ENCODE data around the gene GALNS. TPM values are rescaled to one million over a fixed set of nuclear protein-coding genes. Genes with fewer than 3 reads are reported as not detected.

GALNS gene, protein sequence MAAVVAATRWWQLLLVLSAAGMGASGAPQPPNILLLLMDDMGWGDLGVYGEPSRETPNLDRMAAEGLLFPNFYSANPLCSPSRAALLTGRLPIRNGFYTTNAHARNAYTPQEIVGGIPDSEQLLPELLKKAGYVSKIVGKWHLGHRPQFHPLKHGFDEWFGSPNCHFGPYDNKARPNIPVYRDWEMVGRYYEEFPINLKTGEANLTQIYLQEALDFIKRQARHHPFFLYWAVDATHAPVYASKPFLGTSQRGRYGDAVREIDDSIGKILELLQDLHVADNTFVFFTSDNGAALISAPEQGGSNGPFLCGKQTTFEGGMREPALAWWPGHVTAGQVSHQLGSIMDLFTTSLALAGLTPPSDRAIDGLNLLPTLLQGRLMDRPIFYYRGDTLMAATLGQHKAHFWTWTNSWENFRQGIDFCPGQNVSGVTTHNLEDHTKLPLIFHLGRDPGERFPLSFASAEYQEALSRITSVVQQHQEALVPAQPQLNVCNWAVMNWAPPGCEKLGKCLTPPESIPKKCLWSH
- total RNA-seq (2022; extraction: Qiagen RNA extraction; ENCODE audit: low read depth): 32.1 to 50.6 TPM (median 46.1 TPM) in 5 replicates

GRCh38 chr16:88856828-88857727 is at the start of gene GALNS, which contains the start of gene TRAPPC2L:
Gene GALNS, minus strand, starts transcription at chr16:88856947. Its CDS starts 70 bp downstream, at chr16:88856877.
Gene TRAPPC2L, plus strand, starts transcription at chr16:88857127. Its CDS starts 24 bp downstream, at chr16:88857151.

DNA sequence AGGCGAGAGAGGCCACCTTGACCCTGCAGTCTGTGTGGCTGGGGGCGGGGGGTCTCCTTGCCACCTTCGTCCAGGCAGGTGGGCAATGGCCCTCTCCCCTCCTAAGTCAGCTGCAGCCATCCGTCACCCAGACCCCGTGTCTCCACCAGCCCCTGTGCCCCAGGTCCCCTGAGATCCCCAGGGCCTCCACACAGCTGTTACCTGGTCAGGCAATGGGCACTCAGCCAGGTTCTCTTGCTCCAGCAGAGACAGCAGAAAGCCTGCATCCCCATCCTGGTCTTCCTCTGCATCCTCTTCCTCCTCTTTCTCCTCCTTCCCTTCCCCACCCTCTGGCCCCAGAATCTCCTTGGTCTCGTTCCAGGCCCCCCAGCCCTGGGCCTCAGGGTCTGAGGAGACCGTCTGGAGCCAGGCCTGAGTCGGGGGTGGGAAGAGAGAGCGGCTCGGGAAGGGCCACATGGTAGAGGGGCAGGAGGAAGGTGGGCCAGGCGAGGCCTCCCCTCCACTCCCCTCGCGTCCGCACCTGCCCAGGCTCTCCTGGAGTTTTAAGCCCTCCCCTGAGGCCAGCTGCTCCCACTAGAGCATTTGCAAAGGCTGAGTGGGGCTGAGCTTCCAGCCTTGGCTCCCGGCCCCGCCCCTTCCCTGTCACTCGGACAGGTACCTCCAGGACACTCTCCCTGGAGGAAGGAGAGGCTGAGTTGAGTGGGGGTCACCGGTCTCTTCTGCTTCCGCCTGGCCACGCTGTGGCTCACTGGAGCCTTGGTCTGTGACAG is 9.6 kb upstream of the GALNS start, which contains the start of gene PABPN1L:
Gene PABPN1L (minus strand): TSS at position 510 of the 770 bp plus-strand sequence. CDS start 54 bp downstream, at position 456.

GRCh38 chr16:88811769-88812512 is 44.8 kb downstream of the GALNS start, which contains the start of gene APRT:
Gene APRT, minus strand, starts transcription at chr16:88811928. Its CDS starts 29 bp downstream, at chr16:88811899.

GRCh38 chr16:88803264-88803987 is 53.3 kb downstream of the GALNS start, which contains the start of gene CDT1:
Gene CDT1, plus strand, starts transcription at chr16:88803789. Its CDS starts 43 bp downstream, at chr16:88803832.

GRCh38 chr16:88785106-88785924 is 71.4 kb downstream of the GALNS start, which contains the start of gene PIEZO1:
Gene PIEZO1, minus strand, starts transcription at chr16:88785220. Its CDS starts 256 bp downstream, at chr16:88784964.

Other genes with a start within 250 kb of the GALNS start
- gene IL17C, start 218.4 kb downstream of the GALNS start, total RNA-seq (2022; extraction: Qiagen RNA extraction; ENCODE audit: low read depth): not detected in 5 replicates
- 157 to 314 TPM (median 306 TPM) in 5 replicates for gene CYBA, start 205.9 kb downstream of the GALNS start, total RNA-seq (2022; extraction: Qiagen RNA extraction; ENCODE audit: low read depth)
- gene MVD, start 193.9 kb downstream of the GALNS start, total RNA-seq (2022; extraction: Qiagen RNA extraction; ENCODE audit: low read depth): 16.3 to 26.2 TPM (median 22.6 TPM) in 5 replicates
- 0.14 to 0.15 TPM in 2 of 5 replicates, not detected in the others for gene SNAI3, start 170.4 kb downstream of the GALNS start, total RNA-seq (2022; extraction: Qiagen RNA extraction; ENCODE audit: low read depth)
- gene RNF166, start 150.5 kb downstream of the GALNS start, total RNA-seq (2022; extraction: Qiagen RNA extraction; ENCODE audit: low read depth): 8.7 to 18.9 TPM (median 17.2 TPM) in 5 replicates
- 18.2 to 34.2 TPM (median 33.0 TPM) in 5 replicates for gene CTU2, start 150.4 kb downstream of the GALNS start, total RNA-seq (2022; extraction: Qiagen RNA extraction; ENCODE audit: low read depth)
- gene PIEZO1, start 71.7 kb downstream of the GALNS start, total RNA-seq (2022; extraction: Qiagen RNA extraction; ENCODE audit: low read depth): 76.0 to 155 TPM (median 134 TPM) in 5 replicates
- 16.4 to 34.7 TPM (median 30.6 TPM) in 5 replicates for gene CDT1, start 53.2 kb downstream of the GALNS start, total RNA-seq (2022; extraction: Qiagen RNA extraction; ENCODE audit: low read depth)
- 263 to 424 TPM (median 397 TPM) in 5 replicates for gene APRT, start 45.0 kb downstream of the GALNS start, total RNA-seq (2022; extraction: Qiagen RNA extraction; ENCODE audit: low read depth)
- gene TRAPPC2L, start 180 bp upstream of the GALNS start, total RNA-seq (2022; extraction: Qiagen RNA extraction; ENCODE audit: low read depth): 92.5 to 149 TPM (median 118 TPM) in 5 replicates
- not detected in 5 replicates for gene PABPN1L, start 9.7 kb upstream of the GALNS start, total RNA-seq (2022; extraction: Qiagen RNA extraction; ENCODE audit: low read depth)
- gene CBFA2T3, start 120.3 kb upstream of the GALNS start, total RNA-seq (2022; extraction: Qiagen RNA extraction; ENCODE audit: low read depth): 0.18 to 0.75 TPM (median 0.47 TPM) in 5 replicates
- 15.6 to 21.0 TPM (median 18.9 TPM) in 5 replicates for gene ACSF3, start 236.9 kb upstream of the GALNS start, total RNA-seq (2022; extraction: Qiagen RNA extraction; ENCODE audit: low read depth)

Measured in A549 treated with ZK216348 at 1 μM for 4 hours (cell line).